Measurements from ENCODE around the gene IPO7.
"Not testable (repeated sequence)": the region's sequence is repeated elsewhere in the genome, so short reads cannot be mapped to it uniquely, and the experiment has no call there.

Gene IPO7

DNA sequence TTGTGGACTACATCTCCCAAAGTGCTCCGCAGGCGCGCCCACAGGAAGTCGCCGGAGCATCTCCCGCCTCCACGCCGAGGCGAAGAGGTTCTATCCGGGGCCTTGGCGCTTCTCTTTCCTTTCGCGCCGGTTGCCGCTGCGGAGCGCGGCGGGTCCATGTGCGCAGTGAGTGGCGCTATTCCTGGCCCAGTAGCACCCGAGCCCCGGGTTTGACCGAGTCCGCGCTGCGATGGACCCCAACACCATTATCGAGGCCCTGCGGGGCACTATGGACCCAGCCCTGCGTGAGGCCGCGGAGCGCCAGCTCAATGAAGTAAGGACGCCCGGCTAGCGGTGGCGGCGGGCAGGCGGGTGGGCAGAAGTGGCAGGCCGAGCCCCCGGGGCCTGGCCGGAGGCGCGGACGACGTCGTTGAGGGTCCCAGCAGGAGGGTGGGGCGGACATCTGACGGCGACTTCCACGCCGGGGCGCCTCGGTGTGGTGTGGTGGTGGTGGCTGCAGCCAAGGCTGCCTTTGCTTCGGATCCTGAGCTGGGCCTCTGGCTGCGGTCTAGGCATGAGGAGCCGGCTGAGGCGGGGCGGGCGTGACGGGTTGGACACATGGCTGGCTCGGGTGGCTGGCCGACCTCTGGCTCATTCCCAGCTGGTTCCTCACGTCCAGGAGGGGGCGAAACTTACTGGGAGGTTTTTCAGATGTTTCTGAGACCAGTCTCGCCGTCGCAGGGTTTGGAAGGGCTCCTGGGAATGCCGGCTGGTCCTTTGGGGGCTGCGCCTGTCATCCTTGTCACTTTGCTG, at the start of gene IPO7:
Gene IPO7, plus strand, starts transcription at position 118 of the 792 bp plus-strand sequence. Its CDS starts 112 bp downstream, at position 230.
- DNase-seq (ENCODE audit: extremely low spot score, insufficient read length, low read depth), result peak; percentile 87
- FAIRE-seq, result peak; percentile 92

DNA sequence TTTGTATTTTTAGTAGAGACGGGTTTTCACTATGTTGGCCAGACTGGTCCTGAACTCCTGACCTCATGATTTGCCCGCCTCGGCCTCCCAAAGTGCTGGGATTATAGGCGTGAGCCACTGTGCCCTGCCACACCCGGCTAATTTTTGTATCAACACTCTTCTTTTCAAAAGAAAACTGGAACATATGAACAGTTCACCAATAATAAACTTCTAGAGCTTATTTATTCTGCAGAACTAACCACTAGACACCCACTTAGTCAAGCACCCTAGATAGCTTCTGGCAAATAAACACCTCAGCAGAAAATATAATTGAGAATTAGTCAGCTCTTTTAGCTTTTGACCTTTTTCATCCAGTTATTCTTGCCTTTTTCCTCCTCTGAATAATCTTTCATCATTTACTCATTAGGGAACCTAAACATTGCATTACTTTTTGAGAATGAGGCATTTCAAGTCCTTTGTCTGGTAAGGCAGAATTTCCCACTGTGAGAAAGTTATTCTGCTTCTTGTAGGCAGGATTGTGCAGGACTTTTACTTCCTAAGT, 42.7 kb upstream of the IPO7 start:
- FAIRE-seq (no peak), DNase-seq (ENCODE audit: extremely low spot score, insufficient read length, low read depth) (no peak)

DNA sequence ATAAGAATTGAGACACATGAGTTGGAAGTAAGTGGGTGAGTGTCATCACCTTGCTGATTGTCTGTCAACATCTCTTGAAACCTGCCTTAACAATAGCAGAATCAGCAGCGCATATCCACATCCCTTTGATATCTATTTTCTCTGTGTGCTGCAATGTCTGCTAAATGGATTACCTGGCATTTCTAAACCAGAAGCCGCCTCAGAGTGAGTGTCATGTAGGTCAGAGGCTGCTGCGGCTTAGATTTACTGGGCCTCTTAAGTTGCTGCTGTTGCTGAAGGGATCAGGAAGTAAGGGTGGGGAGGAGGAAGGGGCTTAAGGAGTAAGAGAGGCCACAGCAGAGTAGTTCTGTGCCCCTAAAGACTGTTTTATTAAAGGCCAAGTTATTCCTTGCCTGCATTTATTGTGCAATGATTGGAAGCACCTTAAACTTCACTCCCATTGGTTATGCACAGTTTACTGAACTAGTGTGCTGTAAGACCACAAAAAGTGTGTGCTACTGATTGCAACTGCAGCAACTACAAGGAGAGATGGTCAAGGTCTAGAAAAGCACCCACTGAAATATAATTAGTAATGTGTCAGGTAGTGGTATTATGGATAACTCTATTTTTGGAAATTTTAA, 40.3 kb upstream of the IPO7 start:
- no peak for FAIRE-seq
- no peak for DNase-seq (ENCODE audit: extremely low spot score, insufficient read length, low read depth)

DNA sequence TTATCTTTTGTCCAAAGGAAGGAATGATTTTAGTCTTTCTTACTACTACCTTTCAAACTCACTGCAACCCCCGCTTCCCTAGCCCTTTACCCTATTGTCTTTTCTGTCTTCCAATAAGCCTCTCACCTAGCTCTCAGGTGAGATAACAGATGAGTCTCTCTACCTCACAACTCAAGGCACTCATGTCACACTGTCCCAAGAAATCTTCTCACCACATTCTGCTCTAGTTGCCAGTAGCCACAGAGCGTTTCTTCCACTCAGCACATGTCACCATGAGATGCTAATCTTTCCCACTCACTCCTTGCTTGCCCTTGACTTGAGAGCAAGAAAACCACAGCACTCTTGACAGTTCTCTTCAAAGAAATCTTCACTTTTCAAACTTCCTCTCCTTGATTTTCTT, 37.4 kb upstream of the IPO7 start:
- DNase-seq (ENCODE audit: extremely low spot score, insufficient read length, low read depth) (no peak), FAIRE-seq (no peak)

DNA sequence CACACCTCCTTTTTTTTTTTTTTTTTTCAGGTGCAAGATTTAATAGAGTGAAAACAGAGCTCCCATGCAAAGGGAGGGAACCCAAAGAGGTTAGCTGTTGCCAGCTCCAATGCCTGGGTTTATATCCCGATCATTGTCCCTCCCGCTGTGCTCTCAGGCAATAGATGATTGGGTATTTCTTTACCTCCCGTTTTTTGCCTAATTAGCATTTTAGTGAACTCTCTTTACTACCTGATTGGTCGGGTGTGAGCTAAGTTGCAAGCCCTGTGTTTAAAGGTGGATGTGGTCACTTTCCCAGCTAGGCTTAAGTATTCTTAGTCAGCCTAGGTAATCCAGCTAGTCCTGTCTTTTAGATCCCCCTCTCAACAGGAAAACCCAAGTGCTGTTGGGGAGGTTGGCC, 36.7 kb upstream of the IPO7 start:
- FAIRE-seq; DNase-seq (ENCODE audit: extremely low spot score, insufficient read length, low read depth): not testable (repeated sequence)

- FAIRE-seq (no peak), DNase-seq (ENCODE audit: extremely low spot score, insufficient read length, low read depth) (no peak)
Observed at GRCh38 chr11:9351321-9351881, 33.1 kb upstream of the IPO7 start.

- FAIRE-seq (no peak), DNase-seq (ENCODE audit: extremely low spot score, insufficient read length, low read depth) (no peak)
Observed at GRCh38 chr11:9357041-9357440, 27.4 kb upstream of the IPO7 start.

DNA sequence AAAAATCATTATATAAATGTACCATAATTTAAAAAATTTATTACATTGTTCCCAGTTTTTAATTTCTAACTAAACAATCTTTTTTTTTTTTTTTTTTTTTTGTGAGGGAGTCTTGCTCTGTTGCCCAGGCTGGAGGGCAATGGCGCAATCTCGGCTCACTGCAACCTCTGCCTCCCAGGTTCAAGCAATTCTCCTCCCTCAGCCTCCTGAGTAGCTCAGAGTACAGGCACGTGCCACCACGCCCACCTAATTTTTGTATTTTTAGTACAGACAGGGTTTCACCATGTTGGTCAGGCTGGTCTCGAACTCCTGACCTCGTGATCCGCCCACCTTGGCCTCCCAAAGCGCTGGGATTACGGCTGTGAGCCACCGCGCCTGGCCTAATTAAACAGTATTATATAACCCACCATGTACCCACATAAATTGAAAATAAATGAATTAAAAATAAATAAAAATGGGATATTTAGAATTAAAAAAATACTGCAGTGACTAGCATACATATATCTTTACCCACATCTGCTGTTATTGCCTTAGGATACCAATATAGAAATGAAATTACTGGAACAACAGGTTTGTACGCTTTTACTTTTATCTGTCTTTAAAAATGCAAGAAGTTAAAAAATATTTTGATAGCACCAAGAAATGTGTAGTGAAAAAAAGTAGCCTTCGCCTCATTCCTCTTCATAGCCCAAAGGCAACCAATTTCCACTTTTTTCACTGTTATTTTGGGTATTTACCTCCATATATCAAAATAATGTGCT, 23.4 kb upstream of the IPO7 start:
- DNase-seq (ENCODE audit: extremely low spot score, insufficient read length, low read depth); FAIRE-seq: not testable (repeated sequence)

- DNase-seq (ENCODE audit: extremely low spot score, insufficient read length, low read depth), result no peak
- no peak for FAIRE-seq
Observed at GRCh38 chr11:9362393-9362863, 22.0 kb upstream of the IPO7 start.

GRCh38 chr11:9363954-9364912, 20.2 kb upstream of the IPO7 start:
- peak; percentile 52 for FAIRE-seq

GRCh38 chr11:9367551-9367950, 16.9 kb upstream of the IPO7 start:
- FAIRE-seq (no peak), DNase-seq (ENCODE audit: extremely low spot score, insufficient read length, low read depth) (no peak)

More at GRCh38 chr11:9363954-9364912, 20.2 kb upstream of the IPO7 start:
- DNase-seq (ENCODE audit: extremely low spot score, insufficient read length, low read depth), result peak; percentile 70

DNA sequence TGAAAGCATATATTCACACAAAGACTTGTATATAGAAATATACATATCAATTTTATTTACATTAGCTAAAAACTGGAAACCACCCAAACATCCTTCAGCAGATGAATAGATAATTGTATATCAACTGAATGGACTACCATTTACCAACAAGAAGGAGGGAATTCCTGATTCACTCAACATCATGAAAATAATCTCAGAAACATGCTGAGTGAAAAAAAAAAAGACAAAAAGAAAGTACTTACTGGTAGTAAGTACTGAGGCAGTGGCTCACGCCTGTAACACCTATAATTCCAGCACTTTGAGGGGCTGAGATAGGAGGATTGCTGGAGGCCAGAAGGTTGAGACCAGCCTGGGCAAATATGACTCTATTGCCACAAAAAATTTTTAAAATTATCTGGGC, 7.4 kb upstream of the IPO7 start:
- FAIRE-seq (no peak), DNase-seq (ENCODE audit: extremely low spot score, insufficient read length, low read depth) (no peak)

DNA sequence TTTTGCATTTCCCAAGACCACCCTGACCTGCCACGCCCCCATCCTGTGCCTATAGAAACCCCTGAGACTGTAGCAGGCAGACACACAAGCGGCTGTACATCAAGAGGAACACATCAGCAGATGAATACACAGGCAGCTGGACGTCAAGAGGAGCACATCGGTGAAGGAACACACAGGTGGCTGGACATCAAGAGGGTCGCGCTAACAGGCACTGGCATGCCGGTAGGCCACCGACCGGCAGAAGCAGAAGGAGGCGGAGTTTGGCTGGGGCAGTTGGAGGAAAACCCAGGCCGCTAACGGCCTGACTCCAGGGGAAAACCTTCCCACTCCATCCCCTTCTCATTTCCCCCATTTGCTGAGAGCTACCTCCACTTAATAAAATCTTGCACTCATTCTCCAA, 5.4 kb upstream of the IPO7 start:
- no peak for FAIRE-seq

DNA sequence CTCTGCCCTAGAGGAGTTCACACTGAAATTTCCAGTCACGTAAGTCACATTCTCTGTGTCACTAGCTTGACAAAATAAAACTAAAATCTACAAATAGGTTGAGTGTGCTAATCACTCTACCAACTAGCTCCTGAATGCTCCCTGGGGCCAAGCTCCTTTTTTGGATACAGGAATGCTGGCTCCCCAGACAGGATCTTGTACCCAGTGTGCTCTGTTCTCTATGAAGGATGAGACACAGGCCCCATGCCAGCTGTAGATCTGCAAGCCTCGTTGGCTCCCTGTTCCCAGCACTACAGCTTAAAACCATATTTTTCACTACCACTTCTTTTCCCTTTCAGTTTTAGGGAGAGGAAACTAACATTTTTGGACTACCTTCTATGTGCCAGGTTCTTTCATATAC, 3.7 kb upstream of the IPO7 start:
- DNase-seq (ENCODE audit: extremely low spot score, insufficient read length, low read depth) (no peak), FAIRE-seq (no peak)

More for the DNA sequence above, 5.4 kb upstream of the IPO7 start:
- DNase-seq (ENCODE audit: extremely low spot score, insufficient read length, low read depth), result no peak

- DNase-seq (ENCODE audit: extremely low spot score, insufficient read length, low read depth), result no peak
- no peak for FAIRE-seq
Observed at GRCh38 chr11:9385327-9385899, 961 bp downstream of the IPO7 start.

DNA sequence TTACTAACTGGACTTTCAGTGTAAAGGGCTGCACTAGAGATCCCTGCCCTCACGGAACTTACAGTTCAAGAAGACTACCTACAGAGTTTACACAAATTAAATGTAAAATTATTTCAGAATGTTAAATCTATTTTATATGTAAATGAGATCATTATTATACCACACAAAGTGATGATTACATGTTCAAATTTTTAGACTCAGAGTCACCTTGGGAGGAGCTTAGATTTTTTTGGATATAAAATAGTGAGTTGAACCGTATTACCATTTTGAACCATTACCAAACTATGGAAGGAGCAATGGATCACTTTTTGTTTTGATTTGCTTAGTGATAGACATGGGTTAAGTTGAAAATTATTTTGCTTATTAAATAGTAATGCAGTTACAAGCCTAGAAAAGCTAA, 1.6 kb downstream of the IPO7 start:
- DNase-seq (ENCODE audit: extremely low spot score, insufficient read length, low read depth) (no peak), FAIRE-seq (no peak)

GRCh38 chr11:9386901-9387300, 2.4 kb downstream of the IPO7 start:
- no peak for FAIRE-seq
- DNase-seq (ENCODE audit: extremely low spot score, insufficient read length, low read depth), result no peak

- no peak for FAIRE-seq
- DNase-seq (ENCODE audit: extremely low spot score, insufficient read length, low read depth), result no peak
Observed at GRCh38 chr11:9396310-9396709, 11.9 kb downstream of the IPO7 start.

GRCh38 chr11:9396752-9397151, 12.3 kb downstream of the IPO7 start:
- DNase-seq (ENCODE audit: extremely low spot score, insufficient read length, low read depth) (peak; percentile 11), FAIRE-seq (peak; percentile 51)
